DMS153 treated with DMSO at 0.1 percent for 48 hours (cell line): Measurements from ENCODE around the gene NUDT12.

ENCODE experiments used
- DNase-seq: peaks from one replicate; lab custom pipeline; 2025; ENCODE audit not compliant: unreplicated experiment; lab: John Stamatoyannopoulos, UW

The NUDT12 gene

DNA sequence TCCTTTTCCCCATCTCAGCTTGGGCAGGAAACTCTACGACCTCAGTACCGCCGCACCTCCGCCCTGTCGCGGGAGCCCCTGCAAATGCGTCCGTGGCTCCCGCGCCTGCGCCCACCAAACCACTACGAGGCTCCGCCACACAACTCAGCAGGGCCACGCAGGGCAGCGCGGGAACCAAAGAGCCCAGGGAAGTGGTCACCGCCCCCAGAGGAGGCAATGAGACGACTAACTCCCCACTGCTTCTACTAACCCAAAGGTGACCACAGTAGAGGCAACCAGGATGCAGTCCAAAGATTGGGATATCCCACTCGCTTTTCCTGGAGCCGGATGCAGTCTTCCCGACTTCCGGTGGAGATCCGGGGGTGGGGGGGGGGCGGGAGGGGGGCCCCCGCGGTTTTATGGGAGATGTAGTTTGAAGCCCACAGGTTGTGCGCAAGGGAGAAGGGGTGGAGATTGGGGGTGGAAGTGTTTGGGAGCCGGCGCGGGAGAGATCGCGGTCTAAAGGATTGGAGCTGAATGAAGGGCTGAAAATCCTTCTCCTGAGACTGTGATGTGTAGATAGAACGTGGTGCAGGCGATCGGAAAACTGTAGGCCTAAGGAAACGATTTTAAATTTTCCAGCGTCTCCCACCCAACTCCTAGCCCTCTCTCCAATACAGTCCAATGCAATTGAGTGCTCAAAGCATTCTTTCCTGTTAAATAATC, at the start of gene NUDT12:
TSS of gene NUDT12 (minus strand) at position 337 of the 705 bp plus-strand sequence. CDS start 2,541 bp downstream, outside the sequence.
- peak; percentile 24 for DNase-seq

DNA sequence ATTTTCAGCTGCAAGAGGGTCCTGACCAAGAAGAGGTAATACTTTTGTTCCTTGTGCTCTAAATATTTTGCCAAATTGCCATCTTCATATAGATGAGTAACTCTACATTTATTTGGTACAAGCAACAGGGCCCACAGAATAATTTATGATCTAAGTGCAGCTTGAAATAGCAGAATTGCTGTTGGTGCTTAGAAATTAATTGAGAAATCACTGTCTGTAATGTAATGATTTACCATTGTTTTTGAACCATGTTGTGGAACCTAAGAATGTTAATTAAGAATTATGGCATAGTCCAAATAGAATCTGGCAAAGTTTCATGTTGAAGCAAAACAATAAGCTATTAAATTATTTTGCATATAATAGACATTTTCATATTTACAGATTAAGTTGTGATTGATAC, 44.8 kb upstream of the NUDT12 start:
- no peak for DNase-seq

GRCh38 chr5:103605277-103605676, 42.7 kb upstream of the NUDT12 start:
- DNase-seq = no peak

DNA sequence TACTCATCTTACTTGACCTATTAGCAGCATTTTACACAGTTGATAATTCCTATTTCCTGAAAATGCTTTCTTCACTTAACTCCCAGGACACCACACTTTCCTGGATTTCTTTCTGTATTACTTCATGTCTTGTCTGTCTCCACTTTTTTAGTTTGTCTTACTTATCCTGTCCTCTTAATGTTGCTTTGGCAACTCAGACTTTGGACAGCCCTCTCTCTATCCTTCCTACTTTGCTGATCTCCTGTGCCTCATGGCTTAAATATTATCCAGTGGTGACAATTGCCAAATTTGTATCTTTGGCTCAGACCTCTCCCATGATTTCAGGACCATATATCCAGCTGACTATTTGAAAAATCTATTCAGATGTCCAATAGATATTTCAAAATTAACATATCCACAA, 39.8 kb upstream of the NUDT12 start:
- DNase-seq = no peak

DNA sequence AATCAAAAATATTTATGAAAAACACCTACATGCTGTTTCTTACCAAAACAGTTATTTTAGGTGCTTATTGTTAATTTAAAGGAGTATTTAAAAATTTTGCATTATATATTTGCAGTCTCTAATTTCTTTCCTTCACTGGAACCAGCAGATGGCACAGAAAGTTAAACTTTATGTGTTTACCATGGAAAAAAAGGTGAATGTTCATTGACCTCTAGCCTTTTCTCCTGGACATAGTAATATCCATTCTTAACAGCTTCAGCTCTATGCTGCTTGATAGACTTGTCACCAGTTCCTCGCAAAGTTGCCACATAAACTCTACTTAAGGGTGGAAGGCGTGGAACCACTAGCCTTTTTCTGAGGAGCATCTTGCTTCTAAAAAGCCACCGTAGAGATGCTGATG, 38.7 kb upstream of the NUDT12 start:
- DNase-seq = no peak

DNA sequence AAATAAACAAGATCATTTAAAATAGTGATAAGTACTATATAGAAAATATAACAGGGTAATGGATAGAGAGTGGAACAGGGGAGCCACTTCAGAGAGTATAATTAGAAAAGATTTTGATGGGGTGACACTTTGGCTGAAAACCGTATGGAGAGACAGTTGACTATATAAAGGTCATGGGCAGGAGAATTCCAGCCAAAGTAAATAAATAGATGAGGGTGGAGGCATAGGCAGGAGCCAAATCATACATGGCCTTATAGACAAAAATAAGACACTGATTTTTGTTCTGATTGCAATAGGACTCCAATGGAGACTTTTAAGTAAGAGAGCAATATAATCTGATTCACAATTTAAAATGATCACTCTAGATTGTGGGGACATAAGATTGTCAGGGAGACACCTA, 37.5 kb upstream of the NUDT12 start:
- no peak for DNase-seq

GRCh38 chr5:103598997-103599566, 36.5 kb upstream of the NUDT12 start:
- no peak for DNase-seq

GRCh38 chr5:103590221-103590620, 27.6 kb upstream of the NUDT12 start:
- DNase-seq = no peak

GRCh38 chr5:103589776-103590175, 27.2 kb upstream of the NUDT12 start:
- DNase-seq = no peak

DNA sequence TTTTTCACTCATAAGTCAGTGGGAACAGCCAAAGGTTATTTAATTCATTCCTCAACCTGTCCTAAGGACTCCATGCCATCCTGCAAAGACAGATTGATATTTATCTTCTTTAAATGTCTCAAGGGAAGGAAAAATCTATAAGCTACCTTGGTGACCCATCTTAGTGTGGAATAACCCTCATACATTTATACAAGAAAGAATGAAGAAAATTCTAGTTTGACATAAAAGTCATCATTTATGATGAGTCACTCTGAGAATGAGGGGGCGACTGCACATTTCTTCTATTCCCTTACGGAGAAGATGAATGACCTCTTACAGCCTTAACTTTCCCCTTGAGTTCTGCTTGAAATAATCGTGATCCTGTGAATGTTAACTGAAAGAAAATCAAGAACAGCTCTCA, 26.8 kb upstream of the NUDT12 start:
- no peak for DNase-seq

GRCh38 chr5:103587185-103587748, 24.7 kb upstream of the NUDT12 start:
- peak; percentile 41 for DNase-seq

- DNase-seq = peak; percentile 15
Measured at GRCh38 chr5:103582364-103582763, 19.8 kb upstream of the NUDT12 start.

DNA sequence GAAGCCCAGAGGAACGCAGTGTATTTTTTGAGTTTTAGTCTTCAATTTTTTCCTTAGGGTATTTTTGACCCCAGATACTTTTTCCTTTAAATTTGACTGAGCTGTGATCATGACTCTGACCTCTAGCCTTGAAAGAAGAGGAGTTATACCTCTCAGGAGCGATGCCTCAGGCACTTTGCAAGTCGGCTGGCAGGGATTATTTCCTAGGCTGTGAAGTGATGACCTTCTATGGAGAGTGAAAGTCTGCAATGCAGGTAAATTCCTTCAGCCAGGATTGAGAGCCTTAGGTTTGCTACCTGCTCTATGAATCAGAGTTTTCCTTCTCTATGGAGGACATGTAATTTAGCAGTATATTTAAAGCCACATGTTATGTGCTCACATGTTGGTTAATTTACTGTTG, 10.8 kb upstream of the NUDT12 start:
- no peak for DNase-seq

DNA sequence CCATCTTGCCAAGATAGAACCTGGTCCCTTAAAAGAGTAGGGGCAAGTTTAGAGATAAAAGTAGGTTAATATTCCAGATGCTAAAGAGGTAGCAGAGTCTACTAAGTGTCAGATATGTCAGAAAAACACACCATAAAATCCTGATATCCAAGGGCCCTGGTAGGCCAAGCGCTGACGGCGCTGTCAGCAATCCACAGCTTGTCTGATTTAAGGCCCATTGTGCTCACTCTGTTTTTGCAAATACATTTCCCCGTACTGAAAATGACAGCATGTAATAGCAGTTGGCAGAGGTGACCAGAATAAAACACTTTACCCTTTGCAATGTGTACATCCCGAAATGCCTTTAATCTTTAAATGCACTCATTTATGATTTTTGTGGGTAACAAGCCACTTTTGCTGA, 9.9 kb upstream of the NUDT12 start:
- DNase-seq = no peak

GRCh38 chr5:103571730-103572129, 9.1 kb upstream of the NUDT12 start:
- DNase-seq = no peak

GRCh38 chr5:103569313-103570060, 6.9 kb upstream of the NUDT12 start:
- no peak for DNase-seq

DNA sequence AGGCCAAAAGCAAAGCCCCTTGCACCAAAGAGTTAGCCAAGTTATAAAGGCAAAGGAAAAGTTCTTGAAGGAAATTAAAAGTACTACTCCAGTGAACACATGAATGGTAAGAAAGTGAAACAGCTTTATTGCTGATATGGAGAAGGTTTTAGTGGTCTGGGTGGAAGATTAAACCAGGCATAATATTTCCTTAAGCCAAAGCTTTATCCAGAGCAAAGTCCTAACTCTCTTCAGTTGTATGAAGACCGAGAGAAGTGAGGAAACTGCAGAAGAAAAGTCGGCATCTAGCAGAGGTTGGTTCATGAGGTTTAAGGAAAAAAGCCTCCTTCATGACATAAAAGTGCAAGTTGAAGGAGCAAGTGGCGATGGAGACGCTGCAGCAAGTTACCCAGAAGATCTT, 3.1 kb upstream of the NUDT12 start:
- no peak for DNase-seq

DNA sequence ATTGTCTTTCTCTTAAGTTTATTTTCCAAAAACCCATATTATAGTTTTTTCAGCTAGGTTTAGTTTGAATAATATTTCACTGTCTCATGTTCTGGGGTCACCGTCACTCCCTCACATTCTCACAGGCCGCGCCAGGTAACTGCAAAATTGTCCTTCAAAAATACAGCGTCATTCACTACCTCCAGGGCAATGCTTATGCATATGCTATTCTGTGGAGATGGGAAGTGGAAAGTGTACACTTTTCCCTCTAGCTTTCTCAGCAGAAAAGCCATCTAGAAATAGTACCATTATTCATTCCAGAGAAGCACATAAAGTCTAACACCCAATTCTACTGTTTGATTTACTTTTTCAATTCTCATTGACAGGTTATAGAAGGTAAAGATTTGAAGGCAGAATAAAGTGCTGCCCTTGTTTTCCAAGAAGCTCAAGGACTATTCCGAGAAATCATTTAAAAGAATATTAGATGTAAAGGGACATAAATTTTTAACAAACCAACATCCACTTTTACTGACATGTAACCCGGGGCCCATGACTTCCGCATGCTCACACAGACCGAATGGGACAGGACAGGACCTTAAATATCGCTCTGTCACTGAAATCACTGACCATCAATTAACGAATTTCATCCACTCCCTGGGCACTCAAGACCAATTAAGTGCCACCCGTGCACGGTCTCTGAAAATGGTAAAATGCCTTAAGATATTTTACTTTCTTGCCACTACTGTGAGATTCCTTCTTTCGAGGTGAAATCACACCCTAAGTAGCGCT, 720 bp downstream of the NUDT12 start:
- no peak for DNase-seq

- DNase-seq = no peak
Measured at GRCh38 chr5:103560826-103561225, 1.8 kb downstream of the NUDT12 start.

GRCh38 chr5:103546858-103547257, 15.7 kb downstream of the NUDT12 start:
- no peak for DNase-seq

DNA sequence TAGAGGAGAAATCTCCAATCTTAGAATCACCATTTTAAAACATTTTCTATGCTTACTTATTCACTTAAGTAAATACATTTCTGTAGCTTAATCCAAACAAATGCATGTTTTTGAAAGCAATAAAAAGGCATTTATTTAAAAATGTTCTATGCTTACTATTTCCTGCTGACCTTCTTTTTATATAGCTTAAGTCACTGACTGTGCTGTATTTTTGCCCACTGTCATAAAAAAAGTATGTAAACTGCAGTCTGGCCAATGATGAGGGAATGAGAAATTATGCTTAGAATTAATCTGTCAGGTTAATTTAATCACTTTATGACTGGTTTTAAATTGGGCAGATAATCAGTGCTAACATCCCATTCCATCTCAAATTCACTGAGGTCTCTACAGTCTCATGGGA, 20.1 kb downstream of the NUDT12 start:
- DNase-seq = no peak
